Stimulated activated CD4-positive, alpha-beta T cell treated with anti-CD3 and anti-CD28 coated beads, Interleukin-4, amount 100 ng/mL, for 4 hours (primary cell): Measurements from ENCODE around the gene GCKR.
"Not testable (repeated sequence)": the region's sequence is repeated elsewhere in the genome, so short reads cannot be mapped to it uniquely, and the experiment has no call there.

Source experiments
- DNase-seq, 2 experiments: peaks; one replicate each; pipeline ENCODE4 v3.0.0-alpha.2; 2020

The GCKR gene

GRCh38 chr2:27509326-27509725 is 12.7 kb downstream of the GCKR start:
- no peak for DNase-seq

GRCh38 chr2:27518113-27518781 is 21.6 kb downstream of the GCKR start:
- DNase-seq = no peak

GRCh38 chr2:27518782-27519113 is 22.1 kb downstream of the GCKR start:
- no peak for DNase-seq

GRCh38 chr2:27520316-27520715 is 23.7 kb downstream of the GCKR start:
- DNase-seq = no peak

DNA sequence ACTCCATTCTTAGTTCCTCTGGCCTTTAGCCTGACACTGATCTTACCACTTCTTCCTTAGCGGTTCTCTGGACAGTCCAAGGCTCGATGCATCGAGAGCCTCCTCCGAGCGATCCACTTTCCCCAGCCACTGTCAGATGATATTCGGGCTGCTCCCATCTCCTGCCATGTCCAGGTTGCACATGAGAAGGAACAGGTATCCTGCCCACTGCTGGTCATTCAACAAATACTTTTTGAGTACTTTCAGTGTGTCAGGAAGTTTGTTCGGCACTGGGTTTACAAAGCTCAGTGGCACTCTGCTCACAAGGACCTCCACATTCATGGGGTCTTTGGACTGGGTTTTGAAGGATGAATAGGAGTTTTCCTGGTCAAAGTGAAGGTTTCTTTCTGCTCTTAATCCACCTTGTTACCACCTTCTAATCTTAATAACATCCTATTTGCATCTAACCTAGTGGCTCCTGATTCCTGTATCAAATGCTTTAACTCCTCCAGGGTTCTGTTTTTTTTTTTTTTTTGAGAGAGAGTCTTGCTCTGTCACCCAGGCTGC is 25.8 kb downstream of the GCKR start:
- no peak for DNase-seq

DNA sequence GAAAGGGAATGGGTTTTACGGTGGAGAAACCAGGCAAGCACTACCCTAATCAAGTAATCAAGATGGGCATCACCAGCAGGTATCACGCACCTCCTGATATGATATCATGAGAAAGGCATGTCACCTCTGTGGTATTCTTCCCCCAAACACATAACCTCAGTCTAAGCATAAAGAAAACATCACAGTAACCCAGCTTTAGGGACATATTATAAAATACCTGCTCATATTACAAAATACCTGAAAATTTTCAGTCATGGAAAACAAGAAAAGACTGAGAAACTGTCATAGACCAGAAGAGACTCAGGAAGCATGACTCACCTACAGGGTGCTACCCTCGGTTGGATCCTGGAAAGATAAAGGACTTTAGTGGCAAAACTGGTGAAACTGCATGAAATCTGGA is 30.5 kb downstream of the GCKR start:
- no peak for DNase-seq

- no peak for DNase-seq
These were observed 35.3 kb downstream of the GCKR start for GRCh38 chr2:27531983-27532382.

- no peak for DNase-seq
These were observed 40.6 kb downstream of the GCKR start for GRCh38 chr2:27537287-27537686.

DNA sequence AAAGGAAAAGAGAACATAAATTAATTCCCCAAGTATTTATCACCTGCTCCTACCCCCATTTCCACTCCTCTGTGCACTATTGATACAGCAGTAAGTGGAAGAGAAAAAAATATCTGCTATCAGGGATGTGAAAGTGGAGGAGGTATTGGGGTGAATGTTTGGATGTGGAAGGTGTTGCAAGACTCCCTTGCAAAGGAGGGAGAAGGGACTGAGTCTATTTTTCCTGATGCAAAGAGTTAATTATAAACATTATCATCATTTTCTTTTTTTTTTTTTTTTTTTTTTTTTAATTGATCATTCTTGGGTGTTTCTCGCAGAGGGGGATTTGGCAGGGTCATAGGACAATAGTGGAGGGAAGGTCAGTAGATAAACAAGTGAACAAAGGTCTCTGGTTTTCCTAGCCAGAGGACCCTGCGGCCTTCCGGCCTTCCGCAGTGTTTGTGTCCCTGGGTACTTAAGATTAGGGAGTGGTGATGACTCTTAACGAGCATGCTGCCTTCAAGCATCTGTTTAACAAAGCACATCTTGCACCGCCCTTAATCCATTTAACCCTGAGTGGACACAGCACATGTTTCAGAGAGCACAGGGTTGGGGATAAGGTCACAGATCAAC is 42.3 kb downstream of the GCKR start:
- DNase-seq = not testable (repeated sequence)

- not testable (repeated sequence) for DNase-seq
These were observed 43.0 kb downstream of the GCKR start for GRCh38 chr2:27539649-27540048.

- no peak for DNase-seq
These were observed 47.6 kb downstream of the GCKR start for GRCh38 chr2:27544143-27544821.

DNA sequence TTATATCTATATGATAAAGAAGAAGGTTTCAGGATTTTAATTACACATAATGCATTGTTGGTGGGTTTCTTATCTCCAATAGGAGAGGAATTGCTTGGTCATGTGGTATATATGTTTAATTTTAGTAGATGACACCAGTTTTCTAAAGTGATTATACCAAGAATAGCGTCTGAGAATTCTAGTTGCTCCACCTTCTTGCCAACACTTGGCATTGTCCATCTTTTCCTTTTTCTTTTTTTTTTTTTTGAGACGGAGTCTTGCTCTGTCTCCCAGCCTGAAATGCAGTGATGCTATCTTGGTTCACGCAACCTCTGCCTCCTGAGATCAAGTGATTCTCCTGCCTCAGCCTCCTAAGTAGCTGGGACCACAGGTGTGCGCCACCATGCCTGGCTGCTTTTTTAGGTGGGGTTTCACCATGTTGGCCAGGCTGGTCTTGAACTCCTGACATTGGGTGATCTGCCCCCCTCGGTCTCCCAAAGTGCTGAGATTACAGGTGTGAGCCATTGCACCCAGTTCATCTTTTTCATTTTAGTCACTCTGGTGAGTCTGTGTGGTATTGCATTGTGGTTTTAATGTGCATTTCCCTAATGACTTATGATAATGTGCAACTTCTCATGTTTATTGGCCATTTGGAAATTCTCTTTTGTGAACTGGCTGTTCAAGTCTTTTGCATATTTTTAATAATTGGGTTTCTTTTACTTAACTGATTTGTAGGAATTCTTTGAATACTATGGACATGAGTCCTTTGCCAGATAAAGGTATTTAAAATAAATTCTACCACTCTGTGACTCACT is 48.9 kb downstream of the GCKR start:
- no peak for DNase-seq

DNA sequence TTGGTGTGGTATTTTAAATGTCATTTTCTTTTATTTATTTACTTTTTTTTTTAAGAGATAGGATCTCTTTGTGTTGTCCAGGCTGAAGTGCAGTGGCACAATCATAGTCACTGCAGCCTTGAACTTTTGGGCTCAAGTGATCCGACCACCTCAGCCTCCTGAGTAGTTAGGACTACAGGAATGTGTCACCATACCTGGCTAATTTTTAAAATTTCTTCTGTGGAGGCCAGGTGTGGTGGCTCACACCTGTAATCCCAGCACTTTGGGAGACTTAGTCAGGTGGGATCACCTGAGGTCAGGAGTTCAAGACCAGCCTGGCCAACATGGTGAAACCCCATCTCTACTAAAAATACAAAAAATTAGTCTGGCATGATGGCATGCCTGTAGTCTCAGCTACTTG is 52.7 kb downstream of the GCKR start:
- no peak for DNase-seq

DNA sequence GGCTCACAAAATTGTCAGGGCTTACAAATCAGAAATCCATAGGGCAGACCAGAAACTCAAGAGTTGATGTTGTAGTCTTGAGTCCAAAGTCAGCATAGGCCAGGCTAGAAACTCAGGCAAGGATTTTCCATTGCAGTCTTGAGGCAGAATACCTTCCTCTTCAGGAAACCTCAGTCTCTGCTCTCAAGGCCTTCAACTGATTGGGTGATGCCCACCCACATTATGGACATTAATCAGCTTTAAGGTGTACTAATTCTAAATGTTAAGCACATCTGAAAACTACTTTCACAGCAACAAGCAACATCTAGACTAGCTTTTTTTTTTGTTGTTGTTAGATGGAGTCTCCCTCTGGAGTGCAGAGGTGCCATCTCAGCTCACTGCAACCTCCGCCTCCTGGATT is 54.9 kb downstream of the GCKR start:
- no peak for DNase-seq

- DNase-seq = no peak
These were observed 56.3 kb downstream of the GCKR start for GRCh38 chr2:27552941-27553340.

- not testable (repeated sequence) for DNase-seq
These were observed 57.8 kb downstream of the GCKR start for GRCh38 chr2:27554451-27554850.

GRCh38 chr2:27559228-27559627 is 62.6 kb downstream of the GCKR start:
- DNase-seq = no peak

GRCh38 chr2:27561060-27561459 is 64.4 kb downstream of the GCKR start:
- no peak for DNase-seq

- DNase-seq = no peak
These were observed 70.0 kb downstream of the GCKR start for GRCh38 chr2:27566628-27567027.

GRCh38 chr2:27569398-27569797 is 72.8 kb downstream of the GCKR start:
- no peak for DNase-seq

DNA sequence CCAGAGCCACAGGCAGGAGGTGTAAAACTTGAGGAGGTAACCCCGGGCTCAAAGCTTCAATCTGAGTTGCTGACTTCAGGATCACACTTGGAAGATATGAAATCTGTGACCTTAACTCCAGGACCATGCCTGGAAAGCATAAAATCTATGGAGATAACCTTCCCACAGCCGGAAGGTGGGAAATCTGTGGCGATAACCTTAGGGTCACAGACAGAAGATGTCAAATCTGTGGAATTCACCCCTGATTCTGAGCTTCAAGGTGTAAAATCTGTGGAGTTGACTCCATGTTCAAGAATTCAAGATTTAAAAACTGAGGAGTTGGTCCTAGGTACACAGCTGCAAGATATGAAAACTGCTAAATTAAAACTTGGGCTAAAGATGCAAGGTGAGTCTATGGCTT is 74.6 kb downstream of the GCKR start:
- no peak for DNase-seq

DNA sequence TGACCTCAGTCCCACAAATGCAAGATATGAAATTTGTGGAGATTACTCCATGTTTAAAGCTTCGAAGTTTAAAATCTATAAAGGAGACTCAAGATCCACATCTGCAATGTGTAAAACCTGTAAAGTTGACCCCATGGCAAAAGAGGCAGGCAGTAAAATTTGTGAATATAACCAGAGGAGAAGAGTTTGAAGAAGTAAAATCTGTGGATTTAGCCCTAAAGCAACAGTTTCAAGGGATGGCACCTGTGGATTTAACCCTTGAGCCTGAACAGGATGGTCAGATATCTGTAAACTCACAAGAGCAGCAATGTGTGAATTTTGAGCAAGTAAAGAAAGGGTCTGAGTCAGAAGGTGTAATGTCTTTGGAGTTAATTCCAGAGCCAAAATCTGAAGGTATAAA is 75.0 kb downstream of the GCKR start:
- no peak for DNase-seq

GRCh38 chr2:27572439-27572838 is 75.8 kb downstream of the GCKR start:
- DNase-seq = no peak
